Stimulated activated CD8-positive, alpha-beta memory T cell treated with anti-CD3 and anti-CD28 coated beads, Interleukin-4, amount 100 ng/mL, for 4 hours (primary cell): ENCODE measurements around the gene TBCK.

Source experiments
- DNase-seq, 2 donors: peaks; one replicate each; pipeline ENCODE4 v3.0.0-alpha.2; 2020; ENCODE audit warnings: low read depth in 2 of 2, low spot score in 1 of 2

Gene TBCK

GRCh38 chr4:106048250-106048971 lies 267.6 kb downstream of the TBCK start:
- DNase-seq = no peak

GRCh38 chr4:106046083-106046482 lies 269.9 kb downstream of the TBCK start:
- no peak for DNase-seq

DNA sequence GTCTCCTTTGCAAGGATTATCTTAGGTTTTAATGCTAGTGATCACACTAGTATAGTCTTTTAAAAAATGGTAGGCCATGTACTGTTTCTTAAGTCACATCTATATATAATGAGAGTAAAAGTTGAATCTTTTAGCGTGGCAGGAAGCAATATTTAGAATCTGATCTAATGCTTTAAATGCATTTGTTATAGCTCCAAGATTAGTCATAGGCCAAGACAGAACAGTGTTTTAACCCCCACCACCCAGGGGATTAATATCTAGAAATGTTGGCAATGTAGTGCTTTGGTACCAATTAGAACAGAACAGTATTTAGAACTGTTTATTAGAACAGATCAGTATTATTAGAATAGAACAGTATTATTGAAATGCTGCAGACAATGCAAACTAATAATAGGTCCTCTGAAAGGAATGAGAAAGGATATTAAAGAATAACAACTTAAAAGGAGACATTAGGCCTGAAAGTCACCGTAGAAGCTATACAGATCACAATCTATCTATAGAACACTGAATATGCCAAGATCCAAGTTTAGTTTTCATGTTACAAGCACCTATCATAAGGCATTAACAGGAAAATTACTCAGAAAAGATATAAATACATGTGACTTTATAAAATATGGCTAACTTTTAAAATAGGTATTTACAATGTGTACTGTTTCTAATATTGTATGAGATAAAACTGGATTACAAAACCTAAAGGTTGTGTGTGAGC lies 274.6 kb downstream of the TBCK start:
- DNase-seq = no peak

DNA sequence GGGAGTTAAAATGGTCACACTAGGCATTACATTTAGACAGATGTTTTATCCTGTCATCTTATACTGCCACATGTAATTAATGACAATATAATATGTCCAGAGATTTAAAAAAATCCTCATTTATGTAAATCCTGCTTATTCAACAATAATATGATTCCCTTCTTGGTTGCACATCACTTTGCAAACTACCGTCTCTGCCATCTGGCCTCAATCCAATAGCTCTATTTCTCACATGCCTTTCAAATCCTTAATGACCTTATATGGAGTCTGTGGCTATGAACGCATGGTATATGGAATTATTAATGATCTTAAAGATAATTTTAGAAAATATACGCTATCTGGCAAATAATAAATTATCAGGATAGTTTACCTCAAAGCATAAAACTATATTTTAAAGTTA lies 276.2 kb downstream of the TBCK start:
- DNase-seq = no peak

DNA sequence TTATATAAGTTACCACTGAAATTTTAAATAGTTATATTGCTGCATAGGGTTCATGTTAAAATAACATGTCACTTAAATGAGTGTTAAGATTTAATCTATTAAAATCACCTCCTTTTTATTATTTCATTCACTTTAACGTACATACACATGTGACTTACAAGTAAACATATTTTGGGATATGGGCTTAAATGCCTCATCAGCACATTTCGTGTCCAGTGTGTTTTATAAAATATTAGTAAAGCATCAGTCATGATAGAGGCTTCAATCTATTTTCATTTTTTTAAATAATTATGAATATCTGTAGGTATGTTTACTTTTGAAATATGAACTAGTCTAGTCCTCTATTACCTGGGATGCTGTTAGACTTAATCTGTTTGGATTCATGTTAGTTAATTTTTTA lies 277.1 kb downstream of the TBCK start:
- no peak for DNase-seq

DNA sequence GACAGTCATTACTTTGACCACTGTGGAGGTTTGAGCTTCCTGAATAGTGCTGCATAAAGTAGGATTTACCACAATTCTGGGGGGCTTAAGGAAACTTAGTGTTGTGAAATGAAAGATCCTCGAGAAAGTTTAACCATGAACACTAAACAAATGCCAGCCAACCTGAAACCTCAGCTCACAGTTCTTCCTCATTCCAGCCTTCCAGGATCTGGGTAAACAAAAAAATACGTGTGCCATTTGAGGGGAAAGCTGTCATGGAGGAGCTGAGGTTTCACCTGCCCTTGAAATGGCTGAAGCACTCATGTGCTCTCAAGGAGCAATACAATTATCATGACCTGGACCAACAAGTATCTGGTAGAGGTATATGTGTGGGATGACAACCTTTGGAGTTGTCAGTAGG lies 278.0 kb downstream of the TBCK start:
- no peak for DNase-seq

DNA sequence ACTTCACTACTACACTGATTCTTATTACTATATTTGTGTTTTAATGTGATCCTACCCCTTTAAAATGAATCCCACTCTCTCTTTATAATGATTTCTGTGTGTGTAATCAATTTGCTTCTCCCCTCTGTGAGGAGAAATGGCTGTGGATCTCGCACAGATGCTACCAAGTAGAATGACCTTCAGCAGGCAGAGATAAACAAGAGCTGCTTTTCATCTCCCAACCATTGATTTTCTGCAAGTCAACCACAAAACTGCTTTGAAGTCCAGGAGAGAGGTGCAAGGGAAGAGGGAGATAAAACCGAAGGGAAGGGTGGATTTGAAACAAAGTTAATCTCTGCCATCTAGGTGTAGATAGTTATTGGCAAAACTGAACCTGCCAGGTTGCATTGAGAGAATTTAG lies 279.2 kb downstream of the TBCK start:
- no peak for DNase-seq

DNA sequence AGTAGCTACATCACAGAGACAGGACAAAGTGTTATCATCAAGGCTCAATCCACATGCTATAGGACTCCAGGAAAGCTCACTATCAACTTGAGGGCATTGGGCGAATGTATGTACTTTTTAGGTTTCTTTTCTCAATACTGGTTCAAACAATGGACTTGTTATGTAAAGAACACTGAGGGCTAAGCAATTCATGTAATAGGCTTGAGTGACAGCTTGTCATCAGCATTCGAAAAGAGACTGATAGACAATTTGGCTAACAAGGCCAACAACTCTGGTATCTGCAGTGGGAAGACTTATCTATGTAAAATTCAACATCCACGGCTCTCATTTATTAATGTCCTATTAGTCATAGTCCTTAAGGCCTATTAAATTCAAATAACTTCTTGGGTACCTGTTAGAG lies 279.7 kb downstream of the TBCK start:
- no peak for DNase-seq

- no peak for DNase-seq
Measured at GRCh38 chr4:106035204-106035603, 280.8 kb downstream of the TBCK start.

DNA sequence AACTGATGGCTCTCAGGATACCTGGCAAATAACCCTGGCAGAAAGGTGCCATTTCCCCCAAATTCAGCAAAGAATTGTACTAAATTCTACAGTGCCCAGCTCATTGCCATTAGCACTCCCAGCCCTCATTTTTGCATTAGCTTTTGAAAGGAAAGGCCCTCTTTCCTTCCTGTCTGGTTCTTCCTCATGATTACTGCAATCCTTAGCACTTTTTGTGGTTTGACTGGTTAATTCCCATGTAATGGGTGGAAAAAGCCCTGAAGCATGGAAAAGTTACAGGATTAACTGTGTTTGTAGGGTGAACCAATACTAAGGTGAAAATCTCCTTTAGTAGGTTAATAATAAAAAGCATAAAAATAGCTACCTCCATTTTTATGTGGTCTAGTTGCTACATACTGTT lies 281.3 kb downstream of the TBCK start:
- no peak for DNase-seq

GRCh38 chr4:106034220-106034619 lies 281.8 kb downstream of the TBCK start:
- DNase-seq = no peak

DNA sequence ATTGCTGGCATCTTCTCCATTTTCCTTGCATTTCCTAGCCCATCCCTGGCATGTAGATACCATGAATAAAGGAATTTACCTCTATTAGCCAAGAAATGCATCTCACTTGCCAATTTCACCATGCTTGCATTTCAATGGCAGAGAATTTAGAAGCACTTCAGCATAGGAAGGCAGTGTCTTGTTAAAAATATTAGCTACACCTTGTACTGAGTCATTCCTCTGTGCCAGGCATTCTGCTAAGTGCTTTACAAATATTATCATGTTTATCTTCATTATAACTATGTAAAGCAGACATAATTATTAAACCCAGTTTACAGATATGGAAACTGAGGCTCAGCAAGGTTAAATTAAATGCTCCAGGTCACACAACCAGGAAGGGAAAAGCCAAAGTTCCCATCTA lies 282.5 kb downstream of the TBCK start:
- no peak for DNase-seq

DNA sequence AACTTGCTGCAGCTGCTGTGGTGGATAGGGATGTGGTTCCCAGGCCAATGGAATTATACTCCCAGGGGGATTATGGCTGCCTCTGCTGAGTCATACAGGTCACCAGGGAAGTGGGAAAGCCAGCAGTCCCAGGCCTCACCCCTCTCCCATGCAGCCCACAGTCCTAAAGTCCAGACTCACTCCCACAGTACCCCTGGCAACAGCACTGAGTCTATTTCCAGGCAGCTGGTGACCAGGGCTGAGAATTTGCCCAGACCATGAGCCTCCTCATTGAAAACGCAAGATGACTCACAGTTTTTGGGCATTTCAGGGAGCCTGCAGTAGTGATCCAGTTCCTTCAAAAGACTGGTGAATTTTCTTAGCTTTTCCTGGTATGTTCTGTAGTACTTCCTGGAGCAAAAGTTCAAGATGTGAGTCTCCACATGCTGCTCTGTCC lies 283.1 kb downstream of the TBCK start:
- DNase-seq = no peak

GRCh38 chr4:106022454-106022853 lies 293.6 kb downstream of the TBCK start:
- no peak for DNase-seq

- DNase-seq = no peak
Measured at GRCh38 chr4:106021737-106022410, 294.1 kb downstream of the TBCK start.

GRCh38 chr4:106019771-106020170 lies 296.2 kb downstream of the TBCK start:
- DNase-seq = no peak

GRCh38 chr4:106017975-106018374 lies 298.0 kb downstream of the TBCK start:
- no peak for DNase-seq

DNA sequence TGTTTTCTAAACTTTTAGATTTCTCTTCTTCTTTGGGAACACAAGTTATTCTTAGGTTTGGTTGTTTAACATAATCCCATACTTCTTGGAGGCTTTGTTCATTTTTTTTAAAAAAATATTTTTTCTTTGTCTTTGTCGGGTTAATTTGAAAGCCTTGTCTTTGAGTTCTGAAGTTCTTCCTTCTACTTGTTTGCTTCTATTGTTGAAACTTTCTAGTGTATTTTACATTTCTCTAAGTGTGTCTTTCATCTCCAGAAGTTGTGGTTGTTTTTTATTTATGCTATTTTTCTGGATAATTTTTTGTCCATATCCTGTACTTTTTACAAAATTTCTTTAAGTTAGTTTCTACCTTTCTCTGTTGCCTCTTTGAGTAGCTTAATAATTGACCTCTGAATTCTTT lies 304.6 kb downstream of the TBCK start:
- DNase-seq = no peak

DNA sequence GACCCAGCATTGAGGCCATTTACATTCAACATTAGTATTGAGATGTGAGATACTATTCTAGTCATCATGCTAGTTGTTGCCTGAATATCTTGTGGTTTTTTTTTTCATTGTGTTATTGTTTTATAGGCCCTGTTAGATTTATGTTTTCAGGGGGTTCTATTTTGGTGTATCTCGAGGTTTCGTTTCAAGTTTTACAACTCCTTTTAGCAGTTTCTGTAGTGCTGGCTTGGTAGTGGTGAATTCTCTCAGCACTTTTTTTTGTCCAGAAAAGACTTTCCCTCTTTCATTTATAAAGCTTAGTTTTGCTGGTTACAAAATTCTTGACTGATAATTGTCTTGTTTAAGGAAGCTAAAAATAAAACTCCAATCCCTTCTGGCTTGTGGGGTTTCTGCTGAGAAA lies 305.2 kb downstream of the TBCK start:
- no peak for DNase-seq

DNA sequence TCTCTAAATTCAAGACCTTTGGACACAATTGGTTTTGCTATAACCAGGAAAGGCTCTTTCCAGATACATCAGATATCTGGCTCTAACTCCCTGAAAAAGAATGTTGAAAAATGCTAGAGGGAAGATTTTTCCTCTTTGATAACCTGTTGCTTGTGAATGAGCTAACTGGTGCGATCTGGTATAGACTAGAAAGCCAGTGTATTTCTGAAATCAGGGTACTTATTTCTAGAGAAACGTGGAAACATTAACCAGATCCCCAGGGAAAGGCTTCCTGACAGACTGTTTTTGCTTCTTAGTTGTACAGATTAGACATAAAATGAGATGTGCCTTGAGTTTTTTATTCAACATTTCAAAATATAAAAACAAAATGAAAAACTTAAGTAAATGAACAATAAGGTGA lies 313.0 kb downstream of the TBCK start:
- DNase-seq = no peak

- no peak for DNase-seq
Measured at GRCh38 chr4:105998171-105999063, 317.6 kb downstream of the TBCK start.
